ENCODE results near the gene ALOX5. TPM values are rescaled to one million over a fixed set of nuclear protein-coding genes. Genes with fewer than 3 reads are reported as not detected.

ALOX5 gene
- total RNA-seq, 3 donors from 2014 or later = 8.2 to 14.9 (median 14.3) TPM

GRCh38 chr10:45370202-45370955, 3.6 kb upstream of the ALOX5 start:
- Histone ChIP-seq H3K4me3 (no peak overlapping the region), H3K9me3 (no peaks in the 10 kb centered on the region), H3K36me3 (ENCODE audit: low read depth) (no peaks in the 10 kb centered on the region), H3K4me1 (ENCODE audit: low read depth) (peaks cover 18% of the 10 kb centered on the region)
- ATAC-seq (no peak), DNase-seq (no peak)
- TF ChIP-seq CTCF (IDR thresholded peaks at IDR 0.05) = no peak
- intact Hi-C loops (cut with DNase I, micrococcal nuclease) = no loop called here

GRCh38 chr10:45371560-45371959, 2.5 kb upstream of the ALOX5 start:
- TF ChIP-seq CTCF (IDR thresholded peaks at IDR 0.05) = no peak
- ATAC-seq (no peak), DNase-seq (no peak)
- no peaks in the 10 kb centered on the region for H3K36me3 ChIP-seq (ENCODE audit: low read depth)
- H3K9me3 ChIP-seq = no peaks in the 10 kb centered on the region
- peaks cover 18% of the 10 kb centered on the region for H3K4me1 ChIP-seq (ENCODE audit: low read depth)
- H3K4me3 ChIP-seq = no peak overlapping the region
- intact Hi-C loops (cut with DNase I, micrococcal nuclease) = no loop called here

GRCh38 chr10:45372251-45372951, 1.6 kb upstream of the ALOX5 start:
- Histone ChIP-seq H3K36me3 (ENCODE audit: low read depth) (no peaks in the 10 kb centered on the region), H3K9me3 (no peaks in the 10 kb centered on the region), H3K4me1 (ENCODE audit: low read depth) (peaks cover 18% of the 10 kb centered on the region), H3K4me3 (no peak overlapping the region)
- DNase-seq (no peak), ATAC-seq (no peak)
- intact Hi-C loops (cut with DNase I, micrococcal nuclease) = no loop called here
- no peak for TF ChIP-seq CTCF (IDR thresholded peaks at IDR 0.05)

- no peaks in the 10 kb centered on the region for H3K9me3 ChIP-seq
- ATAC-seq = peak; percentile 39
- no peak for TF ChIP-seq CTCF (IDR thresholded peaks at IDR 0.05)
- DNase-seq = peak in 2 of 3 donors; percentile 48 to 66
- H3K36me3 ChIP-seq (ENCODE audit: low read depth) = no peaks in the 10 kb centered on the region
- peaks cover 18% of the 10 kb centered on the region for H3K4me1 ChIP-seq (ENCODE audit: low read depth)
- no peak overlapping the region for H3K4me3 ChIP-seq
- intact Hi-C loops (cut with DNase I, micrococcal nuclease) = no loop called here
These were observed 927 bp upstream of the ALOX5 start for GRCh38 chr10:45373003-45373575.

- DNase-seq = peak in 2 of 3 donors; percentile 46 to 61
- no peak overlapping the region for H3K4me3 ChIP-seq
- H3K36me3 ChIP-seq (ENCODE audit: low read depth) = no peaks in the 10 kb centered on the region
- peaks cover 18% of the 10 kb centered on the region for H3K4me1 ChIP-seq (ENCODE audit: low read depth)
- intact Hi-C loops (cut with DNase I, micrococcal nuclease) = no loop called here
- peak; percentile 56 for ATAC-seq
- TF ChIP-seq CTCF (IDR thresholded peaks at IDR 0.05) = no peak
- no peaks in the 10 kb centered on the region for H3K9me3 ChIP-seq
These were observed 485 bp downstream of the ALOX5 start for GRCh38 chr10:45374350-45375052.
